Hepatocyte (in vitro differentiated cells): Measurements from ENCODE around the gene PDE1C.

Source experiments
- EZH2 ChIP-seq: fragments of 200-600 bp; sonication (generic); IDR thresholded peaks from 2 replicates; pipeline ENCODE4 v1.6.1; 2016; ENCODE audit warnings: antibody characterized with exemption, mild to moderate bottlenecking, borderline replicate concordance
- TF ChIP-seq, protein P1 (sequence below): fragments of 200-600 bp; sonication (generic); IDR thresholded peaks from 2 replicates; pipeline ENCODE4 v1.5.1; 2016; ENCODE audit warnings: antibody characterized with exemption, mild to moderate bottlenecking; ENCODE audit not compliant: poor library complexity

DNA sequence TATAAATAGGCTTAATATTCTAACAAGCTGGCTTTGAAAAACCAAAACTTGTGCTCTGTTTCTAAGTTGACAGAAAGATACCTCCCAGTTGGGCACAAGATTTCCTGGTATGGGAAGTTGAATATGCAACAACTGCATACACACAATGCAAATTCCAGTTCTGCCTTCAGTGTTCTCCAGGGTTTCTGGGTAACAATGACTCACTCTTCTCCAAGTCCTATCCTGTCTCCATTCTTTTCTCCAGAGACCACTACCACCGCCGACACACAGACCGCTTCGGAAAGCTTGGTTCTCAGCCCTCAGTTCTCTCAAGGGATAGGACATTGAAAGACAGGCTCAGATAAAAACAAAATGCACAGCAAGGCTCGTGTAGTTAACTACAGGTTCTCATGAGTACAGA lies 12.2 kb downstream of the PDE1C start:
- TF ChIP-seq, protein P1, sequence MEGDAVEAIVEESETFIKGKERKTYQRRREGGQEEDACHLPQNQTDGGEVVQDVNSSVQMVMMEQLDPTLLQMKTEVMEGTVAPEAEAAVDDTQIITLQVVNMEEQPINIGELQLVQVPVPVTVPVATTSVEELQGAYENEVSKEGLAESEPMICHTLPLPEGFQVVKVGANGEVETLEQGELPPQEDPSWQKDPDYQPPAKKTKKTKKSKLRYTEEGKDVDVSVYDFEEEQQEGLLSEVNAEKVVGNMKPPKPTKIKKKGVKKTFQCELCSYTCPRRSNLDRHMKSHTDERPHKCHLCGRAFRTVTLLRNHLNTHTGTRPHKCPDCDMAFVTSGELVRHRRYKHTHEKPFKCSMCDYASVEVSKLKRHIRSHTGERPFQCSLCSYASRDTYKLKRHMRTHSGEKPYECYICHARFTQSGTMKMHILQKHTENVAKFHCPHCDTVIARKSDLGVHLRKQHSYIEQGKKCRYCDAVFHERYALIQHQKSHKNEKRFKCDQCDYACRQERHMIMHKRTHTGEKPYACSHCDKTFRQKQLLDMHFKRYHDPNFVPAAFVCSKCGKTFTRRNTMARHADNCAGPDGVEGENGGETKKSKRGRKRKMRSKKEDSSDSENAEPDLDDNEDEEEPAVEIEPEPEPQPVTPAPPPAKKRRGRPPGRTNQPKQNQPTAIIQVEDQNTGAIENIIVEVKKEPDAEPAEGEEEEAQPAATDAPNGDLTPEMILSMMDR, result no peak
- no peak for TF ChIP-seq EZH2
